CD14-positive monocyte (primary cell): ENCODE measurements around the gene TMCO4. TPM values are rescaled to one million over a fixed set of nuclear protein-coding genes. Genes with fewer than 3 reads are reported as not detected.

ENCODE experiments used
- DNase-seq, 3 donors: peaks; one replicate each; pipeline ENCODE4 v3.0.0-alpha.2; 2011 to 2022
- H2AFZ ChIP-seq: 2 replicates; pipeline ENCODE4 v1.6.0; 2012; ENCODE audit warnings: mild to moderate bottlenecking, low read depth, low read length, inconsistent platforms; ENCODE audit not compliant: insufficient read depth, poor library complexity, severe bottlenecking
- H3K27ac ChIP-seq, 2 donors: 1 replicate in 1 of 2; 2 replicates in 1 of 2; pipeline ENCODE4 v1.5.1; 2012 to 2013; ENCODE audit warnings: low read length in 2 of 2, control low read depth in 1 of 2, inconsistent platforms in 1 of 2, low read depth in 1 of 2, mild to moderate bottlenecking in 1 of 2
- H3K27me3 ChIP-seq, 2 donors: one replicate each; pipeline versions ENCODE4 v1.6.0 to v1.6.1; 2011 to 2013; ENCODE audit warnings: low read length in 2 of 2; ENCODE audit not compliant: control insufficient read depth in 2 of 2, insufficient read depth in 2 of 2
- H3K36me3 ChIP-seq, 2 donors: replicated peaks in 1 of 2; 1 replicate in 1 of 2; 2 replicates in 1 of 2; pipeline versions ENCODE4 v1.5.1 to v1.6.1; 2012 to 2013; ENCODE audit warnings: low read length in 2 of 2, control low read depth in 1 of 2, inconsistent platforms in 1 of 2, mild to moderate bottlenecking in 1 of 2; ENCODE audit not compliant: insufficient read depth in 2 of 2, control insufficient read depth in 1 of 2
- H3K4me1 ChIP-seq, 2 donors: 1 replicate in 1 of 2; 2 replicates in 1 of 2; pipeline versions ENCODE4 v1.5.1 to v1.6.1; 2012 to 2013; ENCODE audit warnings: low read length in 2 of 2, control low read depth in 1 of 2, inconsistent platforms in 1 of 2, mild to moderate bottlenecking in 1 of 2, moderate library complexity in 1 of 2; ENCODE audit not compliant: insufficient read depth in 2 of 2, control insufficient read depth in 1 of 2
- H3K4me2 ChIP-seq: replicated peaks from 2 replicates; pipeline ENCODE3; 2012; ENCODE audit warnings: low read length, moderate library complexity, mild to moderate bottlenecking; ENCODE audit not compliant: poor library complexity, severe bottlenecking; ENCODE audit errors: extremely low read depth
- H3K4me3 ChIP-seq, 3 experiments: fragments of 200-600 bp in 1 of 3; sonication (generic) in 1 of 3; replicated peaks in 1 of 3; 1 replicate in 2 of 3; 2 replicates in 1 of 3; pipeline ENCODE4 v1.5.1; 2011 to 2013; ENCODE audit warnings: low read length in 3 of 3, mild to moderate bottlenecking in 3 of 3, control low read depth in 2 of 3, low read depth in 2 of 3, inconsistent platforms in 1 of 3, moderate library complexity in 1 of 3
- H3K79me2 ChIP-seq: 2 replicates; pipeline ENCODE4 v1.6.0; 2012; ENCODE audit warnings: mild to moderate bottlenecking, control low read depth, inconsistent platforms, low read length, moderate library complexity; ENCODE audit not compliant: insufficient read depth
- H3K9ac ChIP-seq: 2 replicates; pipeline ENCODE4 v1.6.0; 2017; ENCODE audit warnings: low read length, mild to moderate bottlenecking; ENCODE audit not compliant: insufficient read depth, poor library complexity, severe bottlenecking
- H3K9me3 ChIP-seq, 2 donors: replicated peaks in 1 of 2; 1 replicate in 1 of 2; 2 replicates in 1 of 2; pipeline versions ENCODE4 v1.5.1 to v1.6.1; 2012 to 2013; ENCODE audit warnings: low read length in 2 of 2, control low read depth in 1 of 2; ENCODE audit not compliant: control insufficient read depth in 1 of 2, insufficient read depth in 1 of 2
- H4K20me1 ChIP-seq: 2 replicates; pipeline ENCODE4 v1.6.0; 2012; ENCODE audit warnings: mild to moderate bottlenecking, low read length, control low read depth, moderate library complexity; ENCODE audit not compliant: insufficient read depth
- H3K27ac Mint-ChIP-seq, 7 donors: one replicate each; pipeline ENCODE4 v1.8.0; 2020; ENCODE audit warnings: mild to moderate bottlenecking in 7 of 7, mixed read lengths in 7 of 7, moderate library complexity in 6 of 7, inconsistent platforms in 2 of 7
- H3K27me3 Mint-ChIP-seq, 3 donors: one replicate each; pipeline ENCODE4 v1.8.0; 2021 to 2022; ENCODE audit warnings: low read depth in 3 of 3, mild to moderate bottlenecking in 3 of 3, mixed read lengths in 3 of 3, moderate library complexity in 3 of 3, inconsistent platforms in 1 of 3
- H3K36me3 Mint-ChIP-seq, 2 donors: one replicate each; pipeline ENCODE4 v1.8.0; 2020; ENCODE audit warnings: mixed read lengths in 2 of 2, inconsistent platforms in 1 of 2, mild to moderate bottlenecking in 1 of 2
- H3K4me1 Mint-ChIP-seq: one replicate; pipeline ENCODE4 v1.8.0; 2020; ENCODE audit warnings: mild to moderate bottlenecking, mixed read lengths
- H3K4me3 Mint-ChIP-seq, 2 donors: one replicate each; pipeline ENCODE4 v1.8.0; 2020; ENCODE audit warnings: mild to moderate bottlenecking in 2 of 2, mixed read lengths in 2 of 2, moderate library complexity in 1 of 2
- H3K9me3 Mint-ChIP-seq, 7 donors: one replicate each; pipeline ENCODE4 v1.8.0; 2020 to 2022; ENCODE audit warnings: mixed read lengths in 7 of 7, mild to moderate bottlenecking in 6 of 7, moderate library complexity in 6 of 7, inconsistent platforms in 2 of 7
- WGBS: methylation state at CpG from one replicate; pipeline ENCODE4 v1.1.5; 2013; ENCODE audit warnings: missing lambda C conversion rate; ENCODE audit not compliant: insufficient coverage; 5-methylcytosine and 5-hydroxymethylcytosine counted together
- intact Hi-C, 2 donors: fragments of 100-400 bp; cut with micrococcal nuclease; formaldehyde crosslinking; loops; one replicate each; pipeline versions ENCODE4 v1.15.0 to v1.15.1; 2023
- polyA plus RNA-seq, 3 donors: library from polyadenylated mRNA; depleted of rRNA in 1 of 3; unstranded in 2 of 3; stranded (reverse) in 1 of 3; fragments of 300-500 nt in 2 of 3; fragments of >200 nt in 1 of 3; fragmentation: Illumina TruSeq in 2 of 3; gene quantifications; 1 replicate in 2 of 3; 2 replicates in 1 of 3; pipeline ENCODE4 v1.2.3, GENCODE V29; 2012 to 2021
- TF ChIP-seq, protein P1 (sequence below): fragments of 200-600 bp; IDR thresholded peaks from one replicate; pipeline ENCODE4 v1.8.0; 2022; ENCODE audit warnings: antibody characterized with exemption, mild to moderate bottlenecking

Gene TMCO4
- polyA plus RNA-seq, 3 donors, result 6.9 to 10.1 (median 7.9) TPM

DNA sequence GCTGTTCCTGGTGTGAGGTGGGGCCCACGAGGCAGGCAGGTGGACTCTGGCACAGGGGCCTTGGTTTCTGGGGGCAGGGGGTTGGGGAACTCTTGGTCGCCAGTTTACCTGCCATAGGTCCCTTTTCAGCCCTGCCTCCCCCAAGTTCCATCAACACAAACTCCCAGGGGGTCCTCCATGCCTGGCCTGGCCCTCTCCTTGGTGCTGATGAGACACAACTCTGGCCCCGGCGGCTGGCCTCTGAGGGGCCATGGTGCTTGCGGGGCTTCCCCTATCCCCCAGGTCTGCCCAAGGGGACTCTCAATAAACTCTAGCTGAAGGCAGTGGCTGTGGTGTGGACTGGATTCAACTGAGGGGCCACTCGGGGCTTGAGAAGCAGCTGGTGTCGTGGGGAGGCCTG lies 119.1 kb downstream of the TMCO4 start:
- no peak for DNase-seq
- no peak overlapping the region for H3K9ac ChIP-seq
- H3K27me3 Mint-ChIP-seq, result peaks cover 1 to 5% (median 1%) of the 10 kb centered on the region in 3 donors
- H3K4me3 Mint-ChIP-seq, result no peak overlapping the region
- H3K36me3 Mint-ChIP-seq, result peaks cover 6 to 10% of the 10 kb centered on the region in 2 donors
- H3K4me3 ChIP-seq, result no peak overlapping the region
- H3K27ac ChIP-seq, result no peak overlapping the region
- H3K79me2 ChIP-seq, result no peaks in the 10 kb centered on the region
- H3K27me3 ChIP-seq, result no peaks in the 10 kb centered on the region
- H4K20me1 ChIP-seq, result no peaks in the 10 kb centered on the region
- no peak overlapping the region for H3K27ac Mint-ChIP-seq
- no peaks in the 10 kb centered on the region for H3K9me3 ChIP-seq
- intact Hi-C loops, result no loop called here
- no peak overlapping the region for H3K4me2 ChIP-seq
- H3K36me3 ChIP-seq, result peaks cover 2 to 12% of the 10 kb centered on the region in 2 donors
- no CpG with 5 or more reads among the region's 7 CpGs for WGBS
- no peaks in the 10 kb centered on the region for H3K9me3 Mint-ChIP-seq
- H3K4me1 ChIP-seq, result no peaks in the 10 kb centered on the region
- TF ChIP-seq, protein P1, sequence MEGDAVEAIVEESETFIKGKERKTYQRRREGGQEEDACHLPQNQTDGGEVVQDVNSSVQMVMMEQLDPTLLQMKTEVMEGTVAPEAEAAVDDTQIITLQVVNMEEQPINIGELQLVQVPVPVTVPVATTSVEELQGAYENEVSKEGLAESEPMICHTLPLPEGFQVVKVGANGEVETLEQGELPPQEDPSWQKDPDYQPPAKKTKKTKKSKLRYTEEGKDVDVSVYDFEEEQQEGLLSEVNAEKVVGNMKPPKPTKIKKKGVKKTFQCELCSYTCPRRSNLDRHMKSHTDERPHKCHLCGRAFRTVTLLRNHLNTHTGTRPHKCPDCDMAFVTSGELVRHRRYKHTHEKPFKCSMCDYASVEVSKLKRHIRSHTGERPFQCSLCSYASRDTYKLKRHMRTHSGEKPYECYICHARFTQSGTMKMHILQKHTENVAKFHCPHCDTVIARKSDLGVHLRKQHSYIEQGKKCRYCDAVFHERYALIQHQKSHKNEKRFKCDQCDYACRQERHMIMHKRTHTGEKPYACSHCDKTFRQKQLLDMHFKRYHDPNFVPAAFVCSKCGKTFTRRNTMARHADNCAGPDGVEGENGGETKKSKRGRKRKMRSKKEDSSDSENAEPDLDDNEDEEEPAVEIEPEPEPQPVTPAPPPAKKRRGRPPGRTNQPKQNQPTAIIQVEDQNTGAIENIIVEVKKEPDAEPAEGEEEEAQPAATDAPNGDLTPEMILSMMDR, result no peak
- no peaks in the 10 kb centered on the region for H3K4me1 Mint-ChIP-seq
- no peak overlapping the region for H2AFZ ChIP-seq

DNA sequence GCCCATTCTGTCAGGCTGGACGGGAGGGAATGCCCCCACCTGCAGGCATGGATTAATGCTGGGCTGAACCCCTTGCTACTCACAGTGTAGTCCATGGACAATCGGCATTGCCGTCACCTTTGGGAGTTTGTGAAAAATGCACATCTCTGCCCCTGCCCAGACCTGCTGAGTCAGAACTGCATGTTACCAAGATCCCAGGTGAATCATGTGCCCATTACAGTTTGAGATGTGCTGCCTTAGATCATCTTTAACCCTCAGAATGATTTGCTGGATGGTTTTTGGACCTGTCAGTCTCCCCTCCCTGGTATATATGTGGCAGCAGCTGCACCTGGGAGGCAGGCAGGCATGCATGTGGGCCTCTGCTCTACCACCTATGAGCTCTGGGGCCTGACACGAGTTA lies 120.0 kb downstream of the TMCO4 start:
- H3K9ac ChIP-seq, result no peak overlapping the region
- no peaks in the 10 kb centered on the region for H3K4me1 Mint-ChIP-seq

More for the DNA sequence above, 120.0 kb downstream of the TMCO4 start:
- Histone ChIP-seq H3K36me3 (peaks cover 2 to 12% of the 10 kb centered on the region in 2 donors), H3K27ac (no peak overlapping the region), H4K20me1 (no peaks in the 10 kb centered on the region), H3K4me2 (no peak overlapping the region), H3K27me3 (no peaks in the 10 kb centered on the region), H3K4me3 (no peak overlapping the region), H2AFZ (no peak overlapping the region), H3K4me1 (no peaks in the 10 kb centered on the region), H3K9me3 (no peaks in the 10 kb centered on the region), H3K79me2 (no peaks in the 10 kb centered on the region)
- no peak overlapping the region for H3K27ac Mint-ChIP-seq
- H3K36me3 Mint-ChIP-seq, result peaks cover 6 to 9% of the 10 kb centered on the region in 2 donors
- intact Hi-C loops, result no loop called here
- WGBS, result 91% methylated on average over 4 of the region's 4 CpGs
- no peak for DNase-seq
- no peaks in the 10 kb centered on the region for H3K9me3 Mint-ChIP-seq
- TF ChIP-seq, protein P1, result no peak
- peaks cover 1 to 5% (median 4%) of the 10 kb centered on the region in 3 donors for H3K27me3 Mint-ChIP-seq
- no peak overlapping the region for H3K4me3 Mint-ChIP-seq
